ENCODE results near the gene GRSF1. TPM values are rescaled to one million over a fixed set of nuclear protein-coding genes. Genes with fewer than 3 reads are reported as not detected.
"Not testable (repeated sequence)": the region's sequence is repeated elsewhere in the genome, so short reads cannot be mapped to it uniquely, and the experiment has no call there.

GRSF1 gene, protein sequence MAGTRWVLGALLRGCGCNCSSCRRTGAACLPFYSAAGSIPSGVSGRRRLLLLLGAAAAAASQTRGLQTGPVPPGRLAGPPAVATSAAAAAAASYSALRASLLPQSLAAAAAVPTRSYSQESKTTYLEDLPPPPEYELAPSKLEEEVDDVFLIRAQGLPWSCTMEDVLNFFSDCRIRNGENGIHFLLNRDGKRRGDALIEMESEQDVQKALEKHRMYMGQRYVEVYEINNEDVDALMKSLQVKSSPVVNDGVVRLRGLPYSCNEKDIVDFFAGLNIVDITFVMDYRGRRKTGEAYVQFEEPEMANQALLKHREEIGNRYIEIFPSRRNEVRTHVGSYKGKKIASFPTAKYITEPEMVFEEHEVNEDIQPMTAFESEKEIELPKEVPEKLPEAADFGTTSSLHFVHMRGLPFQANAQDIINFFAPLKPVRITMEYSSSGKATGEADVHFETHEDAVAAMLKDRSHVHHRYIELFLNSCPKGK
- 113 TPM for polyA plus RNA-seq (2013, experiment 1 of 2; ENCODE audit: insufficient read length)
- polyA plus RNA-seq (2013, experiment 2 of 2; ENCODE audit: insufficient read length), result 119 TPM

DNA sequence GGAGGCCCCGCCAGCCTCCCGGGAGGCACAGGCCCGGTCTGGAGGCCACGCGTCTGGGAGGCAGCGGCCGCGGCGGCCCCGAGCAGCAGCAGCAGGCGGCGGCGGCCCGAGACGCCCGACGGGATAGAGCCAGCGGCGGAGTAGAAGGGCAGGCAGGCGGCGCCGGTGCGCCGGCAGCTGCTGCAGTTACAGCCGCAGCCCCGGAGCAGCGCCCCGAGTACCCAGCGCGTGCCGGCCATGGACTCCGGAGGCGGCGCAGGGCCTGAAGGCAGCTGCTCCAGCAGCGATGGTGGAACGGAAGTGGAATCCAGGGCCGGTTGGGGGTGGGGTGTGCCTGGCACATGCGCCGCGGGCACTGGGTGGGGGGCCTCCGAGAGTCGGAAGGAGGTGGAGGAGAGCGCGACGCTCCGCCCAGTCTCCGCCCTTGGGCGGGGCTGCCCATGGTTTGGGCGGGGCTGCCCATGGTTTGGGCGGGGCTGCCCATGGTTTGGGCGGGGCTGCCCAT is at the start of gene GRSF1:
Gene GRSF1 (minus strand): TSS at position 302 of the 505 bp plus-strand sequence. CDS start 63 bp downstream, at position 239.
- DNase-seq, result peak; percentile 95

DNA sequence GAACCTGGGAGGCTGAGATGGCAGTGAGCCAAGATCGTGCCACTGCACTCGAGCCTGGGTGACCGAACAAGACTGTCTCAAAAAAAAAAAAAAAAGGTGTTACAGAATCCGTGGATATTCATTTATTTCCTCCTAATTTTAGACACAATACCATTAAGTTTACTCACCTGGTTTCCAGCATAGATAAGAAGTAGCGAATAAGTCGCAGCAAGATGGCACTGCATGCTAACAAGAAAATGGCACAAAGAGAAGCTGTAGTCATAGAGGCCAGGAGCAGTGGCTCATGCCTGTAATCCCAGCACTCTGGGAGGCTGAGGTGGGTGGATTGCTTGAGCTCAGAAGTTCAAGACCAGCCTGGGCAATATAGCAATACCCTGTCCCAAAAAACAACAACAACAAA is 45.5 kb upstream of the GRSF1 start:
- no peak for DNase-seq

DNA sequence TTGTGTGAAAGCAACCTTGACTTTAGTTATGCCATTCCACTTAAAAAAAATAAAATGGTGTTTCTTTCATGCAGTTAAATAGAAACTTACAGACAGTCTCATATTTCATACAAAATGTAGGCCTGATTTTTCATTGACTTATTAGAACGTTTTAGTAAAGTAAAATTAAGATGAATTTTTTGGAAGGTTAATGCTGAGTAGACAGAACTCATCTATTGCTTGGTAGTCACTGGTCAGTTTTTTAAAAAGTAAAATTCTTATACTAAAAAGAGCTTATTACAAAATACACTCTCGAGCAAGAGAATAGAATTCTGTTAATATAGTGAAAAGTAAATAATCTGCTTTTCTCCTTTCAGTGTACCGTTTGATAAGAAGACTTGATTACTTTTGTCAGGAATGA is 41.0 kb upstream of the GRSF1 start:
- no peak for DNase-seq

DNA sequence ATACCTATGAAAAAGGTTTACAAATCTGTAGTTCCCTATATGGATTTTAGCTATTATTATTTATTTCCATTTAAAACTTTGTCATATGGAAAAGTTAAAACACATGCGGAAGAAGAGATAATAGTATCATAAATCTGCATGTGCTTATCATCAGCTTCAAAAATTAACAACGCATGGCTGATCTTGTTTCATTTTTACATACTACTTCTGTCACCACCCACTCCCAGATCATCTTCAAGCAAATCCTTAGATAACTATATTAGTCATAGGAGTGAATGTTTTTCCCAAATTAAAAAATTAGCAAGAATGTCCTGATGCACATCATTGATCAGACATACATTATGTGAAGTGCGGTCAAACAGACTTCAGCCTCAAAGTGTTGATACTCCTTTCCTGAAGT is 37.9 kb upstream of the GRSF1 start:
- DNase-seq, result no peak

DNA sequence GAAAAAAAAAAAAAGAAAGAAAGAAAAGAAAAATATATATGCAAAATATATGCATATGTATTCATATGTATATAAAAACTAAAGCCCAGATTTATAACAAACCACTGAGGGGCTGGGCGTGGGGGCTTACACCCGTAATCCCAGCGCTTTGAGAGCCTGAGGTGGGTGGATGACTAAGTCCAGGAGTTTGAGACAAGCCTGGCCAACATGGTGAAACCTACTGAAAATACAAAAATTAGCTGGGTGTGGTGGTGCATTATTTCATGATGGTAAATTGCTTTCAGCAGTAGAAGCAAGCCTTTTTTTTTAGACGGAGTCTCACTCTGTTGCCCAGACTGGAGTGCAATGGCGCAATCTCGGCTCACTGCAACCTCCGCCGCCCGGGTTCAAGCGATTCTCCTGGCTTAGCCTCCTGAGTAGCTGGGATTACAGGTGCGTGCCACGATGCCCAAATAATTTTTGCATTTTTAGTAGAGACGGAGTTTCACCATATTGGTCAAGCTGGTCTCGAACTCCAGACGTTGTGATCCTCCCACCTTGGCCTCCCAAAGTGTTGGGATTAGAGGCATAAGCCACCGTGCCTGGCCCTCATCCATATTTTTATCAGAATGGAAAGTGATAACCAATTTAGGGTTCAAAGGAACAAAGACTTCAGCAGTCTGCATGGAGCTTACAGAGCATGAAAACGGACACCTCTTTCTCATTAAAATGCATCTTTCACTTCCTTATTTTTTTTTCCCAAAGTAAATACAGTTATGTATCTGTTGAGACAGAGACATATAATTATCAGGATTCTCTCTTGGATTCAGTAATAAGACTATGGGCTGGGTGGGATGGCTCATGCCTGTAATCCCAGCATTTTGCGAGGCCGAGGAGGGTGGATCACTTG is 34.8 kb upstream of the GRSF1 start:
- no peak for DNase-seq

DNA sequence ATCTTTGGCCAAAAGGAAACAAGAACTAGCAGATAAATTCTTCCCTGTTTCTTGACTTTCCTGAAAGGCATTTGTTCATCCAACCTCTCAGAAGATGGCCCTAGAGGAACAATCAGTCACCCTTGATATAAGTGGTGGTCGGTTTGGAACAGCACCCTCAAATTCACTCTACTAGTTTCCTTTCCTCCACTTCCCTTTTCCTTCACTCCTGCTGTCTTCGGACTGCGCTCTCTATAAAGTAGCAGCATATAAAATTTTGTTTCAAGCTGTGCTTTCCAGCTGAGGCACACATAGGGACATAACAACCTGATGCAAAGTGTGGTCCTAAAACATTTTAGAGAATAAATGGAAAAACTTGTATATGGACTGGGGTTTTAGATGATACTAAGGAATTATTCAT is 33.5 kb upstream of the GRSF1 start:
- no peak for DNase-seq

DNA sequence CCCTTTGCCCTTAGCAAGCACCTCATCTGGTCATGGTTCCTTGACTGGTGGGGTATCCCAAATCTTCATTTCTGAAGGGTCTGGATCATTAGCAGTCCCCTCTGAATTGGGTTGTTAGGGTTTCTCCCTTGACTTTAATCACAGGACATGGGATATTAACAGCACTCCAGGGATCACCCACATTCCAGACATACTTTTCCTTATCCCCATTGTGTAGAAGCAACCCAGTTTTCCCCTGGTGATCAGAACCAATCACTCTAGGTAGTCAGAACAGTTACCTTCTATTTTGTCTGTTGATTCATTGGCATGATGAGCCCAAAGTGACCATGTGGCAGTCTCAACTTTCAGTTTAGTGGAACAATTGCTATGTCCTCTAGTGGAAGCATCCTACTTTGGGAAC is 29.1 kb upstream of the GRSF1 start:
- no peak for DNase-seq

DNA sequence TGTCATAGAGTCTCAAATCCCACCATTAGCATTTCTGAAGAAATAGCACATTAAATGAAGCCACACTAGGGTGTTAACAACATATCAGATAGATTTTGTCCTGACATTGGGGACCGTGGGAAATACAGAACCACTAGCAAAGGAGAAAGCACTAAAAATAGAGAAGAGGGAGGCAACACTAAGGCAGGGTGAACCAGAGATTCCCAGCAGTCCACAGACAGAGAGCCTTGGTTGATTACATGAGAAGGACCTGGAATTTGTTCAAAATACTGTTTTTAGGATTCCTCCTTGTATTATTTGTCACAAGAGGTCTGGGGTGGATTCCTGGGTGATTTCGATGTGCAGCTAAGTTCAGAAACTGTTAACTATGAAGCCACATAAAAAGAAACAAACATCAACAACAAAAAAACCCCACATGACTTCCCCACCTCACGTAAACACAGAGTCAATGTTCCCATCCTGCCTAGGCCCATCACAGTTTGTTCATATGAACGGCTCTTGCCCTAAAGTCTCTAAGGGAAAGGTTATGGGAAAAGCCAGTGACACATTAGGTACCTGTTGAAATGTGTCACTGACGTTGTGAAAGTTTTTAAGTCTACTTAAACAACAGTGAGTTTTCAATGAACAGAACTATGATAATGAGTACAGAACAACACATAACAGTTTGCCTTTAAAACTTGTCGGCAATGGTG is 23.6 kb upstream of the GRSF1 start:
- DNase-seq, result no peak

DNA sequence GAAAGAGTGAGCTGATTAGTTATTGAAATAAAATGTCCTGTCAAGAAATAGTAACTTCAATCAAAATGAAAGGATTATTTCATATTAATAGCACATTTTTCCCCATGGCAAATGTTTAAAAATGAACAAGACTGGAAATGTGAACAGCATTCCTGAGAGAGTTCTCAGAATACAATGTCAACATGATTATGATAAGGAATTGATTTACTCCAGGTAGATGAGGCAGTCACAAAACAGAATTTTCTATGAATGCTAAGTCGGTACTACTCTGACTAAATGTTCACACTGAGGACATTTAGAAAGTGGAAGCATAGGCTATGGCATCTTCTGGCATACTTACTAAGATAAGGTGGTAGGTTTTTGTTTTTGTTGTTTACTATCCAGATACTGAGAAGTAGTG is 19.4 kb upstream of the GRSF1 start:
- DNase-seq, result no peak

DNA sequence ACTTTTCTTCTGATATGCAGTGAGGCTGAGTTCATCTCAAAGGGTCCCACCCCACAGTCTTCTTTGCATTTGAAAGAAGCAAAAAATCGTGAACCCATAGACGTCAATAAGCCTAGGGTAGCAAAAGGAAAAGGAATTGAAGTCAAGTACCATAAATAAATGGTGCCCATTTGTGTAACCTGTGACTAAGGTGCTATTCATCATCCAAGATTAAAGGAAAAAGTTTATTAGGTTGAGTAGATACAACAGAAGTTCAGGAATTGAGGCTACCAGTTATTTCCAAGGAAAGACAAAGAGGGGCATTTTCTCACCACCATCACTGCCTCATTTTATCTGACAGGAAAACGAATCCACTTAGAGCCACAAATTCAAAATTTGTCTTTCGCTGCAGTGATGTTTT is 18.8 kb upstream of the GRSF1 start:
- no peak for DNase-seq

DNA sequence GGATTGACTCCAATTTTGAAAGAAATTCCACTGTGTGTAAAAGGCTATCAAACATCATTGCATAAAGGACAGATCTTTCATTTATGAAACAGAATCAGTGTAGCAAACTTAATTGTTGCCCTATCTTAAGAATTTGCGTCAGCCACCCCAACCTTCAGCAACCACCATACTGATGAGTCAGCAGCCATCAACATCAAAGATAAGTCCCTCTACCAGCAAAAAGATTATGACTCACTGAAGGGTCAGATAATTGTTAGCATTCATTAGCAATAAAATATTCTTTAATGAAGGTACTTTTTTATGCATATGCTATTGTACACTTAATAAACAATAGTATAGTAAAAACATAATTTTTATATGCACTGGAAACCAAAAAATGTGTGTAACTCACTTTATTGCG is 15.8 kb upstream of the GRSF1 start:
- no peak for DNase-seq

DNA sequence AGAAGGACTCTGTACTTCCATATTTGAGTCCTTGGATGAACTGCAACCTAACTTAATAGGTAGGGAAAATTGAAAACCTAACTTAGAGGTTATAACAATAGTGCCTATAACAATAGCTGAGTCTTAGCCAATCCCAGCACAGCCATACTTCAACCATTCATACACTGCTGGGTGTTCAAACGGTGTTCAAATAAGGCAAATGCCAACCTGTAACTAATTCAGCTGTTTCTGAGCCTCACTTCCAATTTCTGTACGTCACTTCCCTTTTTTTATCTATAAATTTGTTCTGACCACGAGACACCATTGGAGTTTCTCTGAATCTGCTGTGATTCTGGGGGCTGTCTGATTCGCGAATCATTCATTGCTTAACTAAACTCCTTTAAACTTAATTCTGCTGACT is 9.6 kb upstream of the GRSF1 start:
- no peak for DNase-seq

DNA sequence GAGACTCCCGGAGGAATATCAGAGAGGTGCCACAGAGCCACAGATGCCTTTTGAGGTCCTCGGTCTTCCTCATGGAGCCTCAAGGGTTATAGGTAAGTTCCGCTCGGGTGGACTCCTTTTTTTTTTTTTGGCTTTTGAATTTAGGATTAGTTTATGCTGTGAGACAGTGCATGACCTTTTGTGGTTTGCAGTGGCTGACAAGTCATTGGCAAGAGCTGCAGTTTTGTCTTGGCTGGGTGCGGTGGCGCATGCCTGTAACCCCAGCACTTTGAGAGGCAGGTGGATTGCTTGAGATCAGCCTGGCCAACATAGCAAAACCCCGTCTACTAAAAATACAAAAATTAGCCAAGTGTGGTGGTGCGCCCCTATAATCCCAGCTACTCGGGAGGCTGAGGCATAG is 4.5 kb upstream of the GRSF1 start:
- DNase-seq, result no peak

DNA sequence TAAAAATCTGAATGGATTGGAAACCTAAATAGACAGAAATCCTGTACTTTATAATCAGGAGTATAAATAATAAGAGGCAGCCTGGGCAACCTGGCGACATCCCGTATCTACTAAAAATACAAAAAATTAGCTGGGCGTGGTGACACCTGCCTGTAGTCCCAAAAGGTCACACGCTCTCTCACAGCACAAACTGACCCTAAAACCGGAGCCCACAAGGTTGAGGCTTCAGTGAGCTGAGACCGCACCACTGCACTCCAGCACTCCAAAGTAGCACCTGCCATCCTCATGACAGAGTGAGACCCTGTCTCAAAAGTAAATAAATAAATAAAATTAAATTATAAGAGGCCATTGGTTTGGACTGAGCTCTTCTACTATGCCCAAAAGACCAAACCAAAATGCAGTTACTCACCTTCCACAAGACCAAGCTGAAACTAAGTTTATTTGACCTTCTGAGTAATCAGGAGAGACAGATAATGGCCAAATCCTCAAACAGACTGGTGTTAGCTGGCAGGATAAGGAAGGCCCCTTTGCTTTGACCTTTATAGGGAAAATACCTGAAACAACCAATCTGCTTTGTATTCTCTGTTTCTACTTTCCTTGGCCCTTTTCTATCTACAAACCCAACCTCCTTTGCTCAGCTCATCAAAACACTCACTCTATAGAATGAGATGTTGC is 3.2 kb upstream of the GRSF1 start:
- no peak for DNase-seq

DNA sequence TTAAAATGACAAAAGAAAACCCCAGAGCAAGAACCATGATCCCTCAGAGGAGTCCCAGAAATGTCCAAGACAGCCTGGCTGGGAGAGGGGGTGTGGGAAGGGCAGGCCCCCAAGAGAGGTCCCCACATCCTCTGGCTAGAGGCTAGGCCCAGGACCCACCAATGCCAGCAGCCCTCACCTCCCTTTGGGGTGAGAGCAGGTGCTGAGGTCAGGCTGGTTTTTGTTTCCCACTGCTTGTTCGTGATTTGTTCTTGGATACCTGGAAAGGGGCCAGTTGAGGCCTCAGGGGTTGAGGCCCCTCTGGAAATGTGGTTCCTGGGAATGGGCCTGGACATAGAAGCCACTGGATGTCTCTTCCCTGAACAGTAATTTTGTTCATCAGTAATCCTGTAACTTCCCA is 2.3 kb upstream of the GRSF1 start:
- DNase-seq, result no peak

DNA sequence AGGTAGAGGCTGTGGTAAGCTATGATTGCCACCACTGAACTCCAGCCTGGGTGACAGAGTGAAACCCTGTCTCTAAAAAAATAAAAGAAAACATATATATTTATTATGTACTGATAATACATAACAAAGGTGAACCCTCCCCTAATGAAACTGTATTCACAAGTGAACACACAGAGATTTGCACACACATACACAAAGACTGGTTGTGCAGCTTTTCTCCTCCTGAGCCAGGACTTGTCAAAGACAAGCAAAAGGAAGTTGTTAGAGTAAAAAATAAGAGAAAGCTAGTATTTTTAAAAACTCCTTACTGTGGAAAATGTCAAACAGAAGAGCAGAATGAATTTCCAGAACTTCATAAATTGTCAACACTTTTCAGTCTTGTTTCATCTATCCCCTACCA is 1.5 kb upstream of the GRSF1 start:
- no peak for DNase-seq

DNA sequence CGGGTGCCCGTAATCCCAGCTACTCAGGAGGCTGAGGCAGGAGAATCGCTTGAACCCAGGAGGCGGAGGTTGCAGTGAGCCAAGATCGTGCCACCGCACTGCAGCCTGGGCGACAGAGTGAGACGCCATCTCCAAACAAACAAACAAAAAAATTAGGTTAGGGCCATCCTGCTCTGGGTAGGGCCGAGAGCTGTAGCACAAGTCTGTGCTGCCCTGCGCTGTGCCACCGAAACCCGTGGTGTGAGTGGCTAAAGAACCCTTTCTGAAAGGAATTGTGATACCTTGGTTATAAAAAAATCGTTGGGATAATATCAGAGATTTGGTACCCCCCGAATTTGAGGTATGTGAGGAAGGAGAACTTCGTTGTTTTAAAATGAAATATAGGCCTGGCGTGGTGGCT is 941 bp upstream of the GRSF1 start:
- not testable (repeated sequence) for DNase-seq

DNA sequence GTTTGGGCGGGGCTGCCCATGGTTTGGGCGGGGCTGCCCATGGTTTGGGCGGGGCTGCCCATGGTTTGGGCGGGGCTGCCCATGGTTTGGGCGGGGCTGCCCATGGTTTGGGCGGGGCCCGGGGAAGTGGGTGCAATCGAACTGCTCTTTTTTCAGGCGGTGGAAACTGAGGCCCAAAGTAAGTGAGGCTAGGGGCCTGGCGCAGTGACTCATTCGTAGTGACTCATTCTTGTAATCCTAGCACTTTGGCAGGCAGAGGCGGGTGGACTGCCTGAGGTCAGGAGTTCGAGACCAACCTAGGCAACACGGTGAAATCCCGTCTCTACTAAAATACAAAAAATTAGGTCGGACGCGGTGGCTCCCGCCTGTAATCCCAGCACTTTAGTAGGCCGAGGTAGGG is 447 bp upstream of the GRSF1 start:
- peak; percentile 36 for DNase-seq

DNA sequence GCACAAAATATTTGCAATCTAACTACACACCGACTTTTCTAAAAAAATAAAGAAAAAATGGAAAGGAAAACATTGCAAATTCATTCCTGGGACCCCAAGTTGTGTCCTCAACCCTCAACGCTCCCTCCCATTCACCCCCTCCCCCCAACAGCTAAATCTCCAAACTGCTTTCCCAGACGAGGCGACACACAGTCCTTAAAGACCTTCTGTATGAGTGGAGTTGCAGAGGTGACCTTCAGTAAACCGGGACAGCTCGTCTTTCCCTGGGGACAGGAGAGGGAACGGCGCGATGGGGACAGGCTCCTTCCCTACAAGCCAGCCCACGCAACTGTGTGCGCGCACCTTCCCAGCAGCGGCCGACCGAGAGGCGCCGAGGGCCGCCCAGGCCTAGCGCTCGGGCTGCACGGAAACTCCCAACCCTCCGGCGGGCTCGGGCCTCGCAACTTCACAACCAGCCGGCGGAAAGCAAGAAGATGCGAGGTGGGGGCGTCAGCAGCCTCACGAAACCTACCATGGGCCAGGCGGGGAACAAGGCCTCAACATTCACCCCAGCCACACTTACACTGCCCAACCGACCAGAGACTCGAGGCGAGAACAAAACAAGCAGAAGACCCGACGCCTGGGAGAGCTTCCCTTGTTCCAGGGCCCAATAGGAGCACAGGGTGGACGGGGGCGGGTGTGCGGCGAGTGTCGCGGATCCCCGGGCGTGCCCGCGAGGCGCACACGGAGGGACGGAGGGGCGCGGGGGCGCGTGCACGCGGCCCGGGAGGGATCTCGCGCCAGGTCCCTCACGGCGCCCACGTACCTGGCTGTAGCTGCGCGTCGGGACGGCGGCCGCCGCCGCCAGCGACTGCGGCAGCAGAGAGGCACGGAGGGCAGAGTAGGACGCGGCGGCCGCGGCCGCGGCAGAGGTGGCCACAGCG is 763 bp downstream of the GRSF1 start:
- peak; percentile 68 for DNase-seq

DNA sequence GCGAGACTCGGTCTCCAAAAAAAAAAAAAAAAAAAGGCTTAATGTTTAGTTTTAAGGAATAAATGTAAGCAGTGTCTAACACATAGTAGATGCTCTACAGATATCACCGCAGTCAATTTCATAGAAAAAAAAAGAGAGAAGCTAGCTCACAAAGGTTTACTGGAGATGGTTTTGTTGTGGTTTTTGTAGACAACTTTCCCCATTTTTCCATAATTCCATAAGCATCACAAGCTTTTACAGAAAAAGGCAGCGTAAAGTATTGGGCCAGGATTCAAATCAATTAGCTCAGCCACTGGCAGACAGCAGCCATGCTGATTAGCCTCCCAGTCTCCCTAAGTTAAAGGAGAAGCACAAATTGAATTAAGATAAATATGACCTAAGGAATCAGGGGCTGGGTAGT is 1.5 kb downstream of the GRSF1 start:
- DNase-seq, result peak; percentile 17

DNA sequence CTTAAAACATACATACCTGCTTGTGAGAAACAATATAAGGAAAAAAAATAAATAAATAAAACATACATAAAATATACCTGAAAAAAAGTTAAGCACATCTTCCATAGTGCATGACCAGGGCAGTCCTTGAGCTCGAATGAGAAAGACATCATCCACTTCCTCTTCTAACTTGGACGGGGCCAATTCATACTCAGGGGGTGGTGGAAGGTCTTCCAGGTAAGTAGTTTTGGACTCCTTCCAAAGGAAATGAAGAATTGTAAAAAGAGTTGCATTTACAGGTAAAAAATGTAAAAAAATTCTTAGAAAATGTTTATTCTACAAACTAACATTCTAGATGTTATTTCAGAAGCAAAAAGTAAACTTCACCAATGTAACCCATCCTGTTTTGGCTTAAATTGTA is 3.6 kb downstream of the GRSF1 start:
- DNase-seq, result no peak
